Measurements from ENCODE around the gene NEDD9.

DNA sequence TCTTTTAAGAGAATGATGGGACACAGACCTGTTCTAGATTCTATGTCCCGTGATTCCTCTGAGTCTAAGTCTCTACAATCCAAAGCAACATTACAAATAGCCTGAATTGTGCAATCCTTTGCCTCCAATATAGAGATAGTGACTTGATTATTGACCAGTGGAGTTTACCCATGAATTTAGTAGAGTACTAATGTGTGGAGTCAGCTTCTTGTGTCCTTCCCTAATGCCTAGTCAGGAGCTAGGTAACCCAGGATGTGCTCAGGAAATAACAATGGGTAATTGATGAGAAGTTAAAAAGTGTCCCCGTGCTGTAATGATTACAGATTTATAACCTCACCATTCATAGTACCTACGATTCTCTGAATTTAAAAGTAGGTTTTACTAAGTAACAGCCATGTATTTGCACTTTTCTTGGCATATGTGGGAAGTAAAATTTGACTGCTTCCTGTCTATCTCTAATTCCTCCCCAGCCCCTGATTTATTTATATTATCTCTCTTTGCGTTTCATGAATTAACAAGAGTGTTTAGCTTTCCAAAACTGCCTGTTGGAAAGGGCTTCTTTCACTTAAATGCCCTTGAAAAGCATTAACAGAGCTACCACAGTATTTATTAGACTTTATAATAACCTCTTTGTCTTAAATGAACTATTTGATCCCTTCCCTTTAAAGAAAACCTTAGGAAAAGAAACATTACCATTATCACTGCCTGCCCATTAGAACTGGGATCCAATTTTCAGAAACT, 30.5 kb downstream of the NEDD9 start:
- TF ChIP-seq, protein P1, sequence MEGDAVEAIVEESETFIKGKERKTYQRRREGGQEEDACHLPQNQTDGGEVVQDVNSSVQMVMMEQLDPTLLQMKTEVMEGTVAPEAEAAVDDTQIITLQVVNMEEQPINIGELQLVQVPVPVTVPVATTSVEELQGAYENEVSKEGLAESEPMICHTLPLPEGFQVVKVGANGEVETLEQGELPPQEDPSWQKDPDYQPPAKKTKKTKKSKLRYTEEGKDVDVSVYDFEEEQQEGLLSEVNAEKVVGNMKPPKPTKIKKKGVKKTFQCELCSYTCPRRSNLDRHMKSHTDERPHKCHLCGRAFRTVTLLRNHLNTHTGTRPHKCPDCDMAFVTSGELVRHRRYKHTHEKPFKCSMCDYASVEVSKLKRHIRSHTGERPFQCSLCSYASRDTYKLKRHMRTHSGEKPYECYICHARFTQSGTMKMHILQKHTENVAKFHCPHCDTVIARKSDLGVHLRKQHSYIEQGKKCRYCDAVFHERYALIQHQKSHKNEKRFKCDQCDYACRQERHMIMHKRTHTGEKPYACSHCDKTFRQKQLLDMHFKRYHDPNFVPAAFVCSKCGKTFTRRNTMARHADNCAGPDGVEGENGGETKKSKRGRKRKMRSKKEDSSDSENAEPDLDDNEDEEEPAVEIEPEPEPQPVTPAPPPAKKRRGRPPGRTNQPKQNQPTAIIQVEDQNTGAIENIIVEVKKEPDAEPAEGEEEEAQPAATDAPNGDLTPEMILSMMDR (optimal IDR thresholded peaks at IDR 0.05 in 1 of 3, IDR thresholded peaks at IDR 0.05 in 1 of 3, conservative IDR thresholded peaks at IDR 0.05 in 1 of 3; ENCODE audit: extremely low read depth in 1 of 3, insufficient read depth in 2 of 3, low read length in 3 of 3), result no peak
- TF ChIP-seq EZH2 (IDR thresholded peaks at IDR 0.05; ENCODE audit: low read length), result no peak
